HCT116 (cell line): ENCODE results near the gene RPH3AL. TPM values are rescaled to one million over a fixed set of nuclear protein-coding genes. Genes with fewer than 3 reads are reported as not detected.

Experiments
- ATAC-seq: fragments of 200-7000 bp; cut with Tn5 transposase; 2 replicates; pipeline ENCODE4 v1.9.1; 2020; ENCODE audit warnings: mild to moderate bottlenecking, moderate library complexity
- BruUV-seq: library from RNA; stranded (reverse); fragments of 400-500 nt; replicated peaks from 2 replicates; lab custom pipeline; 2021; lab: Mats Ljungman, UMichigan
- CTCF ChIA-PET: fragments of 300-600 bp; sonication (Branson Sonifier 250); formaldehyde crosslinking; loops from one replicate; lab custom pipeline; 2021; ENCODE audit warnings: antibody characterized with exemption; lab: Charles Lee
- POLR2A ChIA-PET: fragments of 300-600, 350-600 bp; sonication (Branson Sonifier 250); formaldehyde crosslinking; loops from one replicate; lab custom pipeline; 2021; ENCODE audit warnings: antibody characterized with exemption; lab: Charles Lee
- RAD21 ChIA-PET, 2 experiments: fragments of 300-600 bp; sonication (Branson Sonifier 250); formaldehyde crosslinking; loops; one replicate each; lab custom pipeline; 2023; ENCODE audit warnings: low total read pairs in 2 of 2; ENCODE audit not compliant: uncharacterized antibody in 2 of 2, unreplicated experiment in 2 of 2, low non-redundant PET in 1 of 2; lab: Charles Lee
- DNase-seq: peaks from one replicate; pipeline ENCODE4 v3.0.0-alpha.2; 2010; ENCODE audit warnings: low read depth, low spot score
- H2AFZ ChIP-seq: fragments of 200-600 bp; shearing (Covaris generic), sonication (generic); 2 replicates; pipeline ENCODE4 v1.6.1; 2017; ENCODE audit warnings: low read depth, mixed run types, mixed read lengths, antibody characterized with exemption, low read length; ENCODE audit not compliant: poor library complexity, severe bottlenecking
- H3K27ac ChIP-seq: 2 replicates; pipeline ENCODE4 v1.5.1; 2012; ENCODE audit warnings: low read depth, low read length
- H3K27me3 ChIP-seq: fragments of 200-600 bp; sonication (generic); 2 replicates; pipeline ENCODE4 v1.6.1; 2016; ENCODE audit warnings: mixed run types, low read length, mixed read lengths; ENCODE audit not compliant: insufficient read depth
- H3K36me3 ChIP-seq, 2 experiments: fragments of 200-500 bp in 1 of 2; fragments of 200-600 bp in 1 of 2; sonication (Bioruptor generic) in 1 of 2; sonication (generic) in 1 of 2; 2 replicates each; pipeline versions ENCODE4 v1.5.1 to v1.6.1; 2014 to 2016; ENCODE audit warnings: low read length in 2 of 2, inconsistent platforms in 1 of 2, mixed read lengths in 1 of 2, mixed run types in 1 of 2; ENCODE audit not compliant: insufficient read depth in 2 of 2, control insufficient read depth in 1 of 2
- H3K4me1 ChIP-seq, 2 experiments: fragments of 200-600 bp in 1 of 2; sonication (generic) in 1 of 2; 2 replicates each; pipeline versions ENCODE4 v1.5.1 to v1.6.1; 2012 to 2017; ENCODE audit warnings: low read length in 2 of 2, inconsistent platforms in 1 of 2, mild to moderate bottlenecking in 1 of 2, mixed read lengths in 1 of 2, mixed run types in 1 of 2, moderate library complexity in 1 of 2; ENCODE audit not compliant: insufficient read depth in 2 of 2, control insufficient read depth in 1 of 2
- H3K4me2 ChIP-seq: fragments of 200-600 bp; sonication (generic); 2 replicates; pipeline ENCODE4 v1.6.1; 2017; ENCODE audit warnings: mixed run types, low read length, mixed read lengths
- H3K4me3 ChIP-seq, 2 experiments: fragments of 200-600 bp in 1 of 2; sonication (generic) in 1 of 2; replicated peaks in 1 of 2; 2 replicates each; pipeline ENCODE4 v1.5.1; 2011 to 2016; ENCODE audit warnings: low read length in 2 of 2, control low read depth in 1 of 2, low read depth in 1 of 2, mild to moderate bottlenecking in 1 of 2, mixed read lengths in 1 of 2, mixed run types in 1 of 2
- H3K79me2 ChIP-seq: fragments of 200-600 bp; sonication (generic); 2 replicates; pipeline ENCODE4 v1.6.1; 2017; ENCODE audit warnings: mild to moderate bottlenecking, mixed run types, low read length, moderate library complexity, mixed read lengths; ENCODE audit not compliant: insufficient read depth
- H3K9ac ChIP-seq: fragments of 200-600 bp; sonication (generic); 2 replicates; pipeline ENCODE4 v1.6.1; 2016; ENCODE audit warnings: low read length, mixed read lengths
- H3K9me2 ChIP-seq: fragments of 200-600 bp; sonication (generic), shearing (Covaris generic); 2 replicates; pipeline ENCODE4 v1.6.1; 2017; ENCODE audit warnings: mixed run types, mild to moderate bottlenecking, moderate library complexity; ENCODE audit not compliant: insufficient read depth
- H3K9me3 ChIP-seq, 2 experiments: fragments of 200-500 bp in 1 of 2; fragments of 200-600 bp in 1 of 2; sonication (Bioruptor generic) in 1 of 2; sonication (generic) in 1 of 2; 2 replicates each; pipeline ENCODE4 v1.6.1; 2014 to 2017; ENCODE audit warnings: low read length in 2 of 2, mixed read lengths in 2 of 2, inconsistent platforms in 1 of 2, low read depth in 1 of 2, mild to moderate bottlenecking in 1 of 2, mixed run types in 1 of 2, moderate library complexity in 1 of 2; ENCODE audit not compliant: control insufficient read depth in 1 of 2, insufficient read depth in 1 of 2
- H4K20me1 ChIP-seq: fragments of 200-600 bp; sonication (generic), shearing (Covaris generic); 2 replicates; pipeline ENCODE4 v1.6.1; 2017; ENCODE audit warnings: mixed run types, mild to moderate bottlenecking, moderate library complexity; ENCODE audit not compliant: insufficient read depth
- CBX3 ChIP-seq: IDR thresholded peaks from 2 replicates; pipeline ENCODE4 v1.6.1; 2012; ENCODE audit warnings: low read depth
- CEBPB ChIP-seq: IDR thresholded peaks from 2 replicates; pipeline ENCODE4 v1.6.1; 2012; ENCODE audit warnings: low read depth
- CTCF ChIP-seq, 3 experiments: fragments of 200-600 bp in 1 of 3; sonication (generic) in 1 of 3; IDR thresholded peaks in 2 of 3; conservative IDR thresholded peaks in 1 of 3; 2 replicates each; pipeline ENCODE4 v1.5.1; 2012 to 2017; ENCODE audit warnings: low read depth in 2 of 3, low read length in 2 of 3, antibody characterized with exemption in 1 of 3, borderline replicate concordance in 1 of 3, control low read depth in 1 of 3, mild to moderate bottlenecking in 1 of 3, mixed read lengths in 1 of 3, mixed run types in 1 of 3, moderate library complexity in 1 of 3; ENCODE audit not compliant: insufficient read depth in 1 of 3
- EGR1 ChIP-seq: IDR thresholded peaks from 2 replicates; pipeline ENCODE4 v1.6.1; 2012; ENCODE audit warnings: low read depth
- ELF1 ChIP-seq: IDR thresholded peaks from 2 replicates; pipeline ENCODE4 v1.6.1; 2012; ENCODE audit warnings: low read depth, borderline replicate concordance
- EZH2 ChIP-seq: fragments of 200-600 bp; sonication (generic); IDR thresholded peaks from 2 replicates; pipeline ENCODE4 v1.6.1; 2017; ENCODE audit warnings: antibody characterized with exemption, mixed run types
- EZH2phosphoT487 ChIP-seq: fragments of 200-600 bp; IDR thresholded peaks from 2 replicates; pipeline ENCODE4 v1.6.1; 2018; ENCODE audit warnings: antibody characterized with exemption, borderline replicate concordance
- FOSL1 ChIP-seq: IDR thresholded peaks from 2 replicates; pipeline ENCODE4 v1.6.1; 2012; ENCODE audit warnings: low read depth
- JUND ChIP-seq: IDR thresholded peaks from 2 replicates; pipeline ENCODE4 v1.6.1; 2012
- POLR2AphosphoS5 ChIP-seq: IDR thresholded peaks from 2 replicates; pipeline ENCODE4 v1.6.1; 2011; ENCODE audit warnings: mild to moderate bottlenecking, low read depth, low read length, moderate library complexity
- SP1 ChIP-seq: IDR thresholded peaks from 2 replicates; pipeline ENCODE4 v1.6.1; 2012; ENCODE audit warnings: low read depth
- SRF ChIP-seq: IDR thresholded peaks from 2 replicates; pipeline ENCODE4 v1.6.1; 2012; ENCODE audit warnings: low read depth
- TCF7L2 ChIP-seq: IDR thresholded peaks from 2 replicates; pipeline ENCODE4 v1.7.0; 2011; ENCODE audit warnings: borderline replicate concordance, inconsistent platforms; ENCODE audit not compliant: insufficient read depth, insufficient read length; ENCODE audit errors: extremely low read depth
- YY1 ChIP-seq: IDR thresholded peaks from 2 replicates; pipeline ENCODE4 v1.6.1; 2011; ENCODE audit warnings: low read length, low read depth, moderate library complexity, mild to moderate bottlenecking; ENCODE audit not compliant: insufficient replicate concordance; ENCODE audit errors: extremely low read depth
- ZFX ChIP-seq: fragments of 450-650 bp; IDR thresholded peaks from 2 replicates; pipeline ENCODE4 v1.6.1; 2017
- ZNF274 ChIP-seq: fragments of 200-500 bp; sonication (Bioruptor generic); IDR thresholded peaks from 2 replicates; pipeline ENCODE4 v1.6.1; 2014; ENCODE audit warnings: mild to moderate bottlenecking, low read depth, low read length, inconsistent platforms
- intact Hi-C: fragments of 100-400 bp; cut with micrococcal nuclease; formaldehyde crosslinking; loops from 2 replicates; pipeline ENCODE4 v1.10.0; 2022
- total RNA-seq: library from RNA; stranded (reverse); gene quantifications from one replicate; pipeline ENCODE4 v1.2.1, GENCODE V29; 2021; ENCODE audit not compliant: unreplicated experiment

The RPH3AL gene
- total RNA-seq, 1 experiment from 2014 or later: 17.0 TPM

GRCh38 chr17:266701-267667 lies 85.6 kb downstream of the RPH3AL start:
- no peaks in the 10 kb centered on the region for H3K9me2 ChIP-seq
- intact Hi-C loops: no loop called here
- no peak overlapping the region for H3K4me3 ChIP-seq
- H3K27ac ChIP-seq: no peak overlapping the region
- ChIA-PET RAD21 (no interaction called here), POLR2A (no interaction called here), CTCF (no interaction called here)
- DNase-seq (no peak), ATAC-seq (no peak)
- H3K4me2 ChIP-seq: no peak overlapping the region
- H3K4me1 ChIP-seq: no peaks in the 10 kb centered on the region
- H4K20me1 ChIP-seq: no peaks in the 10 kb centered on the region
- TF ChIP-seq ELF1 (no peak), EZH2phosphoT487 (no peak), CEBPB (no peak), SP1 (no peak), CTCF (IDR thresholded peaks at IDR 0.05 in 2 of 3, conservative IDR thresholded peaks at IDR 0.05 in 1 of 3; ENCODE audit: borderline replicate concordance in 1 of 3, insufficient read depth in 1 of 3, low read depth in 2 of 3, low read length in 2 of 3) (no peak), CBX3 (no peak), ZNF274 (no peak), POLR2AphosphoS5 (no peak), EZH2 (no peak), TCF7L2 (no peak), SRF (no peak), EGR1 (no peak), FOSL1 (no peak), ZFX (no peak), YY1 (no peak), JUND (no peak)
- no peak overlapping the region for H3K9ac ChIP-seq
- no peaks in the 10 kb centered on the region for H3K79me2 ChIP-seq
- peaks cover 0 to 7% of the 10 kb centered on the region in 2 experiments; a peak in 1 of 4 replicates for H3K36me3 ChIP-seq
- H3K9me3 ChIP-seq: no peaks in the 10 kb centered on the region; a peak in 1 of 4 replicates
- H3K27me3 ChIP-seq: no peaks in the 10 kb centered on the region
- no peak overlapping the region for H2AFZ ChIP-seq
- BruUV-seq: no TSS peak
